Measurements from ENCODE around the gene DDAH1. TPM values are rescaled to one million over a fixed set of nuclear protein-coding genes. Genes with fewer than 3 reads are reported as not detected.
A peak's percentile ranks its signal among the peaks of the same experiment; 100 is the strongest.

Gene DDAH1
- total and polyA plus RNA-seq, 2 of the 4 experiments (the other 2 are of a cell fraction), result 78.0 to 94.5 TPM

DNA sequence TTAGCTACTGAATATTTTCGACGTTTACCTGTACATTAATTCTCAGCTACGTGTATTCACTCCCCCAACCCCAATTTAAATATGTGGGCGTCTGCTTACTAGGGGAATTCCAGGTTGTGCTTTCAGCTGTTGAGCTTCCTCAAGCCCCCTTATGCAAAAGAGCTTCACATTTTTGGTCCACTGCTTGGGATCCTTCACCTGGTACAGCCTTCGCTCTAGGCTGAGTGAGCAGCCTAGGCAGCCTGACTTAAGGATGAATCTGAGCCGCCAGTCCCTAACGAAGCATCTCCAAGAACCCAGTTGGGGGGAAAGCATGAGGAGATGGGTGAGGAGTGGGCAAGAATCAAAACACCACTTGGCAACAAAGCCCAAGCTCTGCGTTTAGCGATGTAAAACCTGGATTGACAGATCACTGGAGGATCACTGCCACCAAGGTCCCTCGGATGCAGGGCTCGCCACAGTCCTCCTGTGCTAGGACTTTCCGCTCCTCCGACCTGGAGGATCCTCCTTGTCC is 189.2 kb downstream of the DDAH1 start:
- H3K9ac ChIP-seq (ENCODE audit: low read depth, low read length), result peak overlapping the region; percentile 100
- DNase-seq, result peak; percentile 18
- H3K4me2 ChIP-seq (ENCODE audit: low read depth, low read length), result peak overlapping the region; percentile 77
- H4K20me1 ChIP-seq (ENCODE audit: insufficient read depth, low read length), result peaks cover 48% of the 10 kb centered on the region; the same call in 1 of the 2 replicates
- peak overlapping the region; percentile 91 for H4K5ac ChIP-seq (ENCODE audit: low read depth, low read length)
- H3K9me1 ChIP-seq (ENCODE audit: insufficient read depth, low read length), result peaks cover 11% of the 10 kb centered on the region
- H3K4ac ChIP-seq (ENCODE audit: low read depth, low read length), result peak overlapping the region; percentile 99
- H3K56ac ChIP-seq (ENCODE audit: extremely low read depth, insufficient read depth, low read length), result peak overlapping the region; percentile 99
- peak overlapping the region; percentile 93 for H2AFZ ChIP-seq (replicated peaks; ENCODE audit: low read length, poor library complexity)
- peak overlapping the region; percentile 97 for H3K4me3 ChIP-seq (ENCODE audit: insufficient read depth, low read depth, low read length)
- WGBS, 2 experiments (ENCODE audit: extremely low coverage in 2 of 2, insufficient read length in 1 of 2), result 0% methylated on average over 3 of the region's 13 CpGs; no CpG with 5 or more reads in 1 of the 2 experiments
- in situ Hi-C loops (cut with MboI; ENCODE audit: low sequenced_read_pairs) (no loop called here), dilution Hi-C loops (cut with HindIII; ENCODE audit: low sequenced_read_pairs, unreplicated experiment) (no loop called here), intact Hi-C loops (cut with micrococcal nuclease) (loop anchor here (5.0 kb wide), 1 partner anchor 1087 kb away; no protein-coding TSS in a partner anchor)
- H2BK20ac ChIP-seq (ENCODE audit: low read depth, low read length), result peak overlapping the region; percentile 79
- no peaks in the 10 kb centered on the region for H3K27me3 ChIP-seq (ENCODE audit: control insufficient read depth, insufficient read depth, low read length)
- H3K4me1 ChIP-seq (ENCODE audit: control insufficient read depth, insufficient read depth, low read length), result peaks cover 6% of the 10 kb centered on the region
- ChIA-PET POLR2A (ENCODE audit: unreplicated experiment) (interaction anchor here (0.6 kb wide), 2 partner anchors 276 to 301 kb away, joined by 5 to 8 read pairs; no protein-coding TSS in a partner anchor), CTCF (interaction anchor here (1.3 kb wide), 1 partner anchor 331 kb away, joined by 4 read pairs; no protein-coding TSS in a partner anchor)
- H2BK5ac ChIP-seq (ENCODE audit: low read depth, low read length, poor library complexity, severe bottlenecking), result peak overlapping the region; percentile 98
- ATAC-seq (ENCODE audit: low read depth), result no peak
- H2AK9ac ChIP-seq (replicated peaks; ENCODE audit: low read depth, low read length, poor library complexity), result peak overlapping the region; percentile 99
- H2BK15ac ChIP-seq (ENCODE audit: low read depth, low read length), result peak overlapping the region; percentile 80; the same call in 2 of the 3 replicates
- BruUV-seq (replicated peaks), result no TSS peak
- H3K9me3 ChIP-seq (ENCODE audit: control insufficient read depth, insufficient read depth, low read length), result no peaks in the 10 kb centered on the region
- peak overlapping the region; percentile 98 for H3K27ac ChIP-seq (ENCODE audit: insufficient read depth, low read length)
- 0 out of 2 replicates have a peak, but pooled peaks have one; percentile 86 for TF ChIP-seq CHD1 (IDR thresholded peaks at IDR 0.05; ENCODE audit: low read depth, low read length)
- no peak for TF ChIP-seq MAZ (IDR thresholded peaks at IDR 0.05; ENCODE audit: borderline replicate concordance, low read depth, low read length)
- H3K23ac ChIP-seq (ENCODE audit: low read depth, low read length), result peak overlapping the region; percentile 100
- peaks cover 4 to 59% of the 10 kb centered on the region in 2 experiments for H3K79me1 ChIP-seq (ENCODE audit: low read depth in 1 of 2, low read length in 2 of 2)
- H4K8ac ChIP-seq (ENCODE audit: low read depth in 2 of 2, low read length in 2 of 2), result peak overlapping the region; percentile 79 to 97
- peak overlapping the region; percentile 98 for H2AK5ac ChIP-seq (ENCODE audit: low read depth, low read length)
- H3K14ac ChIP-seq (replicated peaks; ENCODE audit: low read depth, low read length), result peak overlapping the region; percentile 100
- H3K36me3 ChIP-seq (ENCODE audit: control insufficient read depth, insufficient read depth, low read length), result peaks cover 5% of the 10 kb centered on the region
- H2BK120ac ChIP-seq (ENCODE audit: low read depth, low read length), result peak overlapping the region; percentile 79
- peak overlapping the region; percentile 98 for H3K18ac ChIP-seq (ENCODE audit: low read depth, low read length)
- H4K91ac ChIP-seq (ENCODE audit: insufficient read depth, low read depth, low read length), result peak overlapping the region; percentile 93
